Neural cell (in vitro differentiated cells): Measurements from ENCODE around the gene WFDC1. TPM values are rescaled to one million over a fixed set of nuclear protein-coding genes. Genes with fewer than 3 reads are reported as not detected.

Source experiments
- H2AFZ ChIP-seq: fragments of 200-600, 300-800 bp; sonication (generic), shearing (Covaris generic); 2 replicates; pipeline ENCODE4 v1.6.0; 2014; ENCODE audit warnings: low read depth, mild to moderate bottlenecking, antibody characterized with exemption, low read length, moderate library complexity
- H3F3A ChIP-seq: fragments of 200-600 bp; shearing (Covaris generic); 2 replicates; pipeline ENCODE4 v1.6.1; 2016; ENCODE audit warnings: mild to moderate bottlenecking, moderate library complexity, mixed read lengths, antibody characterized with exemption, low read length; ENCODE audit not compliant: insufficient read depth, poor library complexity, severe bottlenecking
- H3K27ac ChIP-seq: fragments of 200-600, 300-800 bp; sonication (generic), shearing (Covaris generic); 2 replicates; pipeline ENCODE4 v1.5.1; 2014; ENCODE audit warnings: mild to moderate bottlenecking, low read length, moderate library complexity
- H3K27me3 ChIP-seq: fragments of 300-800, 200-600 bp; sonication (generic), shearing (Covaris generic); 2 replicates; pipeline ENCODE4 v1.6.0; 2014; ENCODE audit warnings: mild to moderate bottlenecking, low read depth, low read length, moderate library complexity; ENCODE audit not compliant: insufficient read depth
- H3K36me3 ChIP-seq: fragments of 300-800, 200-600 bp; sonication (generic), shearing (Covaris generic); 2 replicates; pipeline ENCODE4 v1.5.1; 2014; ENCODE audit warnings: mild to moderate bottlenecking, antibody characterized with exemption, low read length, moderate library complexity; ENCODE audit not compliant: insufficient read depth
- H3K4me2 ChIP-seq: fragments of 300-800, 200-600 bp; sonication (generic), shearing (Covaris generic); 2 replicates; pipeline ENCODE4 v1.6.0; 2014; ENCODE audit warnings: mild to moderate bottlenecking, low read length
- H3K4me3 ChIP-seq: fragments of 300-800, 200-600 bp; sonication (generic), shearing (Covaris generic); 2 replicates; pipeline ENCODE4 v1.5.1; 2014; ENCODE audit warnings: mild to moderate bottlenecking, low read length, moderate library complexity
- H3K79me2 ChIP-seq: fragments of 200-600 bp; shearing (Covaris generic); replicated peaks from 2 replicates; pipeline ENCODE4 v1.6.0; 2014; ENCODE audit warnings: mild to moderate bottlenecking, low read length, moderate library complexity; ENCODE audit not compliant: insufficient read depth
- H3K9ac ChIP-seq: fragments of 300-800, 200-600 bp; sonication (generic), shearing (Covaris generic); 2 replicates; pipeline ENCODE4 v1.6.1; 2016; ENCODE audit warnings: mild to moderate bottlenecking, low read length, mixed read lengths
- H3K9me2 ChIP-seq: fragments of 200-600 bp; shearing (Covaris generic); 2 replicates; pipeline ENCODE4 v1.6.1; 2016; ENCODE audit warnings: mild to moderate bottlenecking, low read length, mixed read lengths; ENCODE audit not compliant: insufficient read depth
- H3K9me3 ChIP-seq: fragments of 200-600, 300-800 bp; sonication (generic), shearing (Covaris generic); 2 replicates; pipeline ENCODE4 v1.6.1; 2016; ENCODE audit warnings: mild to moderate bottlenecking, mixed run types, low read length, moderate library complexity, mixed read lengths
- H4K20me1 ChIP-seq: fragments of 200-600 bp; shearing (Covaris generic); 2 replicates; pipeline ENCODE4 v1.6.1; 2016; ENCODE audit warnings: mild to moderate bottlenecking, mixed run types; ENCODE audit not compliant: insufficient read depth
- EP300 ChIP-seq: fragments of 450-650 bp; conservative IDR thresholded peaks from 2 replicates; pipeline ENCODE4 v1.6.1; 2014; ENCODE audit warnings: antibody characterized with exemption, mild to moderate bottlenecking, moderate library complexity; ENCODE audit not compliant: poor library complexity, severe bottlenecking
- EZH2 ChIP-seq: fragments of 200-600, 300-800 bp; shearing (Covaris generic), sonication (generic); IDR thresholded peaks from 2 replicates; pipeline ENCODE4 v1.6.1; 2014; ENCODE audit warnings: antibody characterized with exemption, low read length, borderline replicate concordance, mild to moderate bottlenecking; ENCODE audit not compliant: insufficient read depth, poor library complexity, severe bottlenecking
- MXI1 ChIP-seq: fragments of 450-650 bp; conservative IDR thresholded peaks from 2 replicates; pipeline ENCODE4 v1.6.1; 2014; ENCODE audit warnings: antibody characterized with exemption, mild to moderate bottlenecking; ENCODE audit not compliant: poor library complexity, severe bottlenecking
- POLR2AphosphoS5 ChIP-seq: IDR thresholded peaks from 2 replicates; pipeline ENCODE4 v1.6.1; 2012
- RAD21 ChIP-seq: fragments of 450-650 bp; conservative IDR thresholded peaks from 2 replicates; pipeline ENCODE4 v1.6.1; 2014; ENCODE audit warnings: antibody characterized with exemption, mild to moderate bottlenecking, moderate library complexity
- SMC3 ChIP-seq: fragments of 450-650 bp; conservative IDR thresholded peaks from 2 replicates; pipeline ENCODE4 v1.6.1; 2014; ENCODE audit warnings: antibody characterized with exemption, mild to moderate bottlenecking, moderate library complexity; ENCODE audit not compliant: poor library complexity
- TAF1 ChIP-seq: IDR thresholded peaks from 2 replicates; pipeline ENCODE4 v1.6.1; 2012; ENCODE audit warnings: low read depth
- polyA plus RNA-seq: library from polyadenylated mRNA; depleted of rRNA; stranded (reverse); fragments of >200 nt; gene quantifications from 2 replicates; pipeline ENCODE4 v1.2.3, GENCODE V29; 2014
- TF ChIP-seq, protein P1 (sequence below): fragments of 450-650 bp; IDR thresholded peaks from 2 replicates; pipeline ENCODE4 v1.5.1; 2014; ENCODE audit warnings: antibody characterized with exemption, mild to moderate bottlenecking, moderate library complexity; ENCODE audit not compliant: poor library complexity, severe bottlenecking
- TF ChIP-seq, protein P2 (sequence below): IDR thresholded peaks from 2 replicates; pipeline ENCODE4 v1.6.1; 2012; ENCODE audit warnings: borderline replicate concordance

The WFDC1 gene
- polyA plus RNA-seq, 1 donor from 2014 or later, result not detected

DNA sequence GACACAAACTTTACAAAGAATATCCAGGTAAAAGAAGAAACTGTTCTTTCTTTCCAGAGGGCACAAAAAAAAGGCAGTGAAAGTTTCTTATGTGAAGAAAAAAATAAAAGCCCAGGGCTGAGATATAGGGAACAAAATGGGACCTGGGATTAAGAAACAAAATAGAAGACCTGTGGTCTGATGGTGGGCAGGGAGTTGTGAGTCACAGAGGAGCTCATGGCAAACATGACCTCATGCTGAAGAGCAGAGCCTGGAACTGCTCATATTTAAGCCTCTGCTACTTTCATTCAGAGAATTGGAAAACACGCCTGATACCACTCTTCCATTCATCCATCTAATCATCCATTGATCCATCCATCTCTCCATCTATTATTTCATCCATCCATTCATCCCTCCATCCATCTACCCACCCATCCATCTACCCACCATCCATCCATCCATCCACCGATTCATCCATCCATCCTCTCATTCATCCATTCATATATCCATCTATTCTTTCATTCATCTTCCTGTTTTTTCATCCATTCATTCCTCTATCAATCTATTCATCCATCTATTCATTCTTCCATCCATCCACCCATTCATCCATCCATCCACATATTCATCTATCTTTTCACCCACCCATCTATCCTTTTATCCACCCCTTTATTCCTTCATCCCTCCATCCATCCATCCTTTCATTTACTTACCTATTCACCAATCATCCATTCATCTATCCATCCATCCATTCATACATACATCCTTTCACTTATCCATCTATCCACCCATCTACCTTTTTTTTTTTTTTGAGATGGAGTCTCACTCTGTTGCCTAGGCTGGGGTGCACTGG, 30.0 kb downstream of the WFDC1 start:
- H3K9ac ChIP-seq, result no peak overlapping the region
- no peaks in the 10 kb centered on the region for H3F3A ChIP-seq
- no peak overlapping the region for H3K4me2 ChIP-seq
- H3K36me3 ChIP-seq, result no peaks in the 10 kb centered on the region
- no peaks in the 10 kb centered on the region for H3K9me2 ChIP-seq
- H3K27me3 ChIP-seq, result no peaks in the 10 kb centered on the region
- H2AFZ ChIP-seq, result no peak overlapping the region
- no peaks in the 10 kb centered on the region for H3K9me3 ChIP-seq
- no peaks in the 10 kb centered on the region for H4K20me1 ChIP-seq
- H3K79me2 ChIP-seq, result no peaks in the 10 kb centered on the region
- no peak overlapping the region for H3K4me3 ChIP-seq
- TF ChIP-seq RAD21, result no peak
- TF ChIP-seq EZH2, result no peak
- TF ChIP-seq EP300, result no peak
- TF ChIP-seq MXI1, result no peak
- TF ChIP-seq, protein P1, sequence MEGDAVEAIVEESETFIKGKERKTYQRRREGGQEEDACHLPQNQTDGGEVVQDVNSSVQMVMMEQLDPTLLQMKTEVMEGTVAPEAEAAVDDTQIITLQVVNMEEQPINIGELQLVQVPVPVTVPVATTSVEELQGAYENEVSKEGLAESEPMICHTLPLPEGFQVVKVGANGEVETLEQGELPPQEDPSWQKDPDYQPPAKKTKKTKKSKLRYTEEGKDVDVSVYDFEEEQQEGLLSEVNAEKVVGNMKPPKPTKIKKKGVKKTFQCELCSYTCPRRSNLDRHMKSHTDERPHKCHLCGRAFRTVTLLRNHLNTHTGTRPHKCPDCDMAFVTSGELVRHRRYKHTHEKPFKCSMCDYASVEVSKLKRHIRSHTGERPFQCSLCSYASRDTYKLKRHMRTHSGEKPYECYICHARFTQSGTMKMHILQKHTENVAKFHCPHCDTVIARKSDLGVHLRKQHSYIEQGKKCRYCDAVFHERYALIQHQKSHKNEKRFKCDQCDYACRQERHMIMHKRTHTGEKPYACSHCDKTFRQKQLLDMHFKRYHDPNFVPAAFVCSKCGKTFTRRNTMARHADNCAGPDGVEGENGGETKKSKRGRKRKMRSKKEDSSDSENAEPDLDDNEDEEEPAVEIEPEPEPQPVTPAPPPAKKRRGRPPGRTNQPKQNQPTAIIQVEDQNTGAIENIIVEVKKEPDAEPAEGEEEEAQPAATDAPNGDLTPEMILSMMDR, result no peak
- no peak for TF ChIP-seq SMC3
- TF ChIP-seq, protein P2, sequence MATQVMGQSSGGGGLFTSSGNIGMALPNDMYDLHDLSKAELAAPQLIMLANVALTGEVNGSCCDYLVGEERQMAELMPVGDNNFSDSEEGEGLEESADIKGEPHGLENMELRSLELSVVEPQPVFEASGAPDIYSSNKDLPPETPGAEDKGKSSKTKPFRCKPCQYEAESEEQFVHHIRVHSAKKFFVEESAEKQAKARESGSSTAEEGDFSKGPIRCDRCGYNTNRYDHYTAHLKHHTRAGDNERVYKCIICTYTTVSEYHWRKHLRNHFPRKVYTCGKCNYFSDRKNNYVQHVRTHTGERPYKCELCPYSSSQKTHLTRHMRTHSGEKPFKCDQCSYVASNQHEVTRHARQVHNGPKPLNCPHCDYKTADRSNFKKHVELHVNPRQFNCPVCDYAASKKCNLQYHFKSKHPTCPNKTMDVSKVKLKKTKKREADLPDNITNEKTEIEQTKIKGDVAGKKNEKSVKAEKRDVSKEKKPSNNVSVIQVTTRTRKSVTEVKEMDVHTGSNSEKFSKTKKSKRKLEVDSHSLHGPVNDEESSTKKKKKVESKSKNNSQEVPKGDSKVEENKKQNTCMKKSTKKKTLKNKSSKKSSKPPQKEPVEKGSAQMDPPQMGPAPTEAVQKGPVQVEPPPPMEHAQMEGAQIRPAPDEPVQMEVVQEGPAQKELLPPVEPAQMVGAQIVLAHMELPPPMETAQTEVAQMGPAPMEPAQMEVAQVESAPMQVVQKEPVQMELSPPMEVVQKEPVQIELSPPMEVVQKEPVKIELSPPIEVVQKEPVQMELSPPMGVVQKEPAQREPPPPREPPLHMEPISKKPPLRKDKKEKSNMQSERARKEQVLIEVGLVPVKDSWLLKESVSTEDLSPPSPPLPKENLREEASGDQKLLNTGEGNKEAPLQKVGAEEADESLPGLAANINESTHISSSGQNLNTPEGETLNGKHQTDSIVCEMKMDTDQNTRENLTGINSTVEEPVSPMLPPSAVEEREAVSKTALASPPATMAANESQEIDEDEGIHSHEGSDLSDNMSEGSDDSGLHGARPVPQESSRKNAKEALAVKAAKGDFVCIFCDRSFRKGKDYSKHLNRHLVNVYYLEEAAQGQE, result no peak
- TF ChIP-seq POLR2AphosphoS5, result no peak
- no peak for TF ChIP-seq TAF1
- H3K27ac ChIP-seq, result no peak overlapping the region

DNA sequence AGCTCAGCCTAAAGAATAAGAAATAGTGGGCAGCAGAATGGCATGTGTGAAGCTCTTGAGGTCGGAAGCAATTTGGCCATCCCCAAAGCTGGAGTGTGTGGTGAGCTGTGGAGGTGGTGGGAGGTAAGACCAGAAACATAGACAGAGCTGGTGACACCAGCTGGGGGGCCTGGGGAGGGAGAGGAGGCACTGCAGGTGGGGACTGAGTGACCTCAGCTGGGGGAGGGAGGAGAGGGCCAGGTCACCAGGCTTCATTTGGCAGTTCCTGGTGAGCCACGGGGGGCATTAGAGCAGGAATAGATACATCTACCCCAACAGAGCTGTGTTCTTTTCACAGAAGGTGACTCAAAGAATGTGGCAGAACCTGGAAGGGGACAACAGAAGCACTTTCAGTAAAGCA, 31.9 kb downstream of the WFDC1 start:
- no peaks in the 10 kb centered on the region for H3K9me2 ChIP-seq
- H3K27ac ChIP-seq, result no peak overlapping the region
- TF ChIP-seq TAF1 (no peak), RAD21 (no peak), POLR2AphosphoS5 (no peak), EZH2 (no peak), MXI1 (no peak), SMC3 (no peak), EP300 (no peak)
- TF ChIP-seq, protein P2, result no peak
- TF ChIP-seq, protein P1, result no peak

More for the DNA sequence above, 31.9 kb downstream of the WFDC1 start:
- H3K27me3 ChIP-seq, result no peaks in the 10 kb centered on the region
- no peaks in the 10 kb centered on the region for H3K79me2 ChIP-seq
- no peaks in the 10 kb centered on the region for H3F3A ChIP-seq
- no peaks in the 10 kb centered on the region for H4K20me1 ChIP-seq
- no peak overlapping the region for H3K4me2 ChIP-seq
- H3K9ac ChIP-seq, result no peak overlapping the region
- no peak overlapping the region for H2AFZ ChIP-seq
- no peaks in the 10 kb centered on the region for H3K9me3 ChIP-seq
- H3K36me3 ChIP-seq, result no peaks in the 10 kb centered on the region
- H3K4me3 ChIP-seq, result no peak overlapping the region
